ENCODE data around the gene MANSC4. TPM values are rescaled to one million over a fixed set of nuclear protein-coding genes. Genes with fewer than 3 reads are reported as not detected.

Gene MANSC4
- total and polyA plus RNA-seq, 2 of the 13 experiments (the other 11 are each of a cell fraction or from before 2014, with no cell fraction given), result not detected

GRCh38 chr12:27824126-27824842, 44.2 kb upstream of the MANSC4 start:
- Histone ChIP-seq H2AFZ (ENCODE audit: low read length) (peak overlapping the region; percentile 12), H3K9ac (ENCODE audit: insufficient read depth, low read depth, low read length) (no peak overlapping the region), H3K4me2 (ENCODE audit: low read depth, low read length) (0 out of 2 replicates have a peak overlapping the region, but pooled peaks have one; percentile 5), H3K4me1 (ENCODE audit: insufficient read depth, low read length) (peaks cover 13% of the 10 kb centered on the region), H3K36me3 (replicated peaks in 1 of 2; ENCODE audit: control insufficient read depth in 1 of 2, insufficient read depth in 2 of 2, low read length in 2 of 2) (no peaks in the 10 kb centered on the region), H3K9me3 (ENCODE audit: low read length) (no peaks in the 10 kb centered on the region), H3K27ac (ENCODE audit: extremely low read length, insufficient read depth, low read length) (no peak overlapping the region), H3K4me3 (replicated peaks in 1 of 3; ENCODE audit: insufficient read depth in 1 of 3, low read depth in 2 of 3, low read length in 3 of 3) (no peak overlapping the region), H3K79me2 (ENCODE audit: insufficient read depth, low read length) (no peaks in the 10 kb centered on the region), H4K20me1 (ENCODE audit: insufficient read depth, low read length) (no peaks in the 10 kb centered on the region), H3K27me3 (ENCODE audit: control insufficient read depth in 1 of 2, insufficient read depth in 2 of 2, low read length in 2 of 2) (peaks cover 0 to 5% of the 10 kb centered on the region in 2 experiments; a peak in 2 of 5 replicates)
- BruUV-seq (replicated peaks), result no TSS peak
- no peak for FAIRE-seq
- in situ Hi-C loops (cut with HindIII; ENCODE audit: extremely low pct_ligation_motif_present, low pct_unique_long_range_greater_than_20kb) (no loop called here), intact Hi-C loops (cut with micrococcal nuclease; ENCODE audit: unreplicated experiment) (no loop called here)
- no peak for DNase-seq (ENCODE audit: low spot score)
- POLR2A ChIA-PET, result no interaction called here
- TF ChIP-seq PAWR (CRISPR knock-in tag; IDR thresholded peaks at IDR 0.05; ENCODE audit: borderline replicate concordance), result no peak
- TF ChIP-seq ARID3A (IDR thresholded peaks at IDR 0.05; ENCODE audit: low read depth, low read length), result no peak
- ATAC-seq, result no peak
- WGBS (ENCODE audit: low lambda C conversion rate), result 17% methylated on average over 12 of the region's 12 CpGs
- CTCF ChIA-PET (ENCODE audit: low intra/inter-chr PET ratio, low total read pairs), result no interaction called here

- no peaks in the 10 kb centered on the region for H3K9me3 ChIP-seq (ENCODE audit: low read length)
- H3K36me3 ChIP-seq (replicated peaks in 1 of 2; ENCODE audit: control insufficient read depth in 1 of 2, insufficient read depth in 2 of 2, low read length in 2 of 2), result no peaks in the 10 kb centered on the region
- intact Hi-C loops (cut with micrococcal nuclease; ENCODE audit: unreplicated experiment), result no loop called here
- no peak overlapping the region for H3K9ac ChIP-seq (ENCODE audit: insufficient read depth, low read depth, low read length)
- H3K4me3 ChIP-seq (replicated peaks in 1 of 3; ENCODE audit: insufficient read depth in 1 of 3, low read depth in 2 of 3, low read length in 3 of 3), result no peak overlapping the region
- in situ Hi-C loops (cut with HindIII; ENCODE audit: extremely low pct_ligation_motif_present, low pct_unique_long_range_greater_than_20kb), result no loop called here
- WGBS (ENCODE audit: low lambda C conversion rate), result 54% methylated on average over 5 of the region's 5 CpGs
- ChIA-PET POLR2A (no interaction called here), CTCF (ENCODE audit: low intra/inter-chr PET ratio, low total read pairs) (no interaction called here)
- no peak overlapping the region for H2AFZ ChIP-seq (ENCODE audit: low read length)
- H3K4me2 ChIP-seq (ENCODE audit: low read depth, low read length), result no peak overlapping the region
- ATAC-seq (no peak), DNase-seq (ENCODE audit: low spot score) (no peak), FAIRE-seq (no peak)
- no peak overlapping the region for H3K27ac ChIP-seq (ENCODE audit: extremely low read length, insufficient read depth, low read length)
- H3K79me2 ChIP-seq (ENCODE audit: insufficient read depth, low read length), result no peaks in the 10 kb centered on the region
- H4K20me1 ChIP-seq (ENCODE audit: insufficient read depth, low read length), result no peaks in the 10 kb centered on the region
- no peaks in the 10 kb centered on the region; a peak in 2 of 5 replicates for H3K27me3 ChIP-seq (ENCODE audit: control insufficient read depth in 1 of 2, insufficient read depth in 2 of 2, low read length in 2 of 2)
- BruUV-seq (replicated peaks), result no TSS peak
- peaks cover 25% of the 10 kb centered on the region for H3K4me1 ChIP-seq (ENCODE audit: insufficient read depth, low read length)
- TF ChIP-seq ZNF567 (CRISPR knock-in tag; IDR thresholded peaks at IDR 0.05; ENCODE audit: borderline replicate concordance) (no peak), ZMYM4 (CRISPR knock-in tag; IDR thresholded peaks at IDR 0.05) (no peak), ZNF160 (CRISPR knock-in tag; IDR thresholded peaks at IDR 0.05) (no peak), REL (CRISPR knock-in tag; conservative IDR thresholded peaks at IDR 0.05) (no peak), ZNF512 (CRISPR knock-in tag; IDR thresholded peaks at IDR 0.05) (no peak), NR2F2 (IDR thresholded peaks at IDR 0.05; ENCODE audit: borderline replicate concordance, low read depth) (no peak), HMG20B (CRISPR knock-in tag; conservative IDR thresholded peaks at IDR 0.05) (no peak), ZNF652 (CRISPR knock-in tag; IDR thresholded peaks at IDR 0.05; ENCODE audit: borderline replicate concordance, low read depth) (no peak), PRDM15 (CRISPR knock-in tag; IDR thresholded peaks at IDR 0.05) (no peak)
Measured at GRCh38 chr12:27823038-27823437, 43.0 kb upstream of the MANSC4 start.
